WTC11 (cell line): ENCODE data around the gene MACROD2. TPM values are rescaled to one million over a fixed set of nuclear protein-coding genes. Genes with fewer than 3 reads are reported as not detected.

ENCODE experiments used
- ATAC-seq: fragments of 200-7000 bp; cut with Tn5 transposase; 2 replicates; pipeline ENCODE4 v1.10.0; 2021; ENCODE audit warnings: mild to moderate bottlenecking, moderate library complexity
- CTCF ChIA-PET: fragments of 300-600 bp; sonication (Branson Sonifier 250); formaldehyde crosslinking; loops from one replicate; lab custom pipeline; 2021; ENCODE audit warnings: antibody characterized with exemption; lab: Charles Lee
- POLR2A ChIA-PET: fragments of 350-600 bp; sonication (Branson Sonifier 250); formaldehyde crosslinking; loops from one replicate; lab custom pipeline; 2021; ENCODE audit warnings: antibody characterized with exemption; lab: Charles Lee
- DNase-seq: peaks from one replicate; pipeline ENCODE4 v3.0.0; 2021; ENCODE audit warnings: low spot score
- H3K27ac Mint-ChIP-seq: 2 replicates; pipeline ENCODE4 v1.8.0; 2021; ENCODE audit warnings: mixed read lengths
- H3K27me3 Mint-ChIP-seq: 2 replicates; pipeline ENCODE4 v1.8.0; 2021; ENCODE audit warnings: low read depth, mild to moderate bottlenecking, moderate library complexity, mixed read lengths
- H3K36me3 Mint-ChIP-seq: 2 replicates; pipeline ENCODE4 v1.8.0; 2021; ENCODE audit warnings: mixed read lengths
- H3K4me1 Mint-ChIP-seq: 2 replicates; pipeline ENCODE4 v1.8.0; 2022; ENCODE audit warnings: mixed read lengths
- H3K4me3 Mint-ChIP-seq: 2 replicates; pipeline ENCODE4 v1.8.0; 2021; ENCODE audit warnings: mild to moderate bottlenecking, moderate library complexity, mixed read lengths
- H3K9me3 Mint-ChIP-seq: 2 replicates; pipeline ENCODE4 v1.8.0; 2021; ENCODE audit warnings: mixed read lengths
- IRF2 ChIP-seq: sonication (generic); formaldehyde crosslinking; IDR thresholded peaks from 2 replicates; pipeline ENCODE4 v1.8.0; 2022; ENCODE audit warnings: low read depth, missing genetic modification reagents, borderline replicate concordance
- KAT7 ChIP-seq: sonication (generic); formaldehyde crosslinking; IDR thresholded peaks from 2 replicates; pipeline ENCODE4 v1.8.1; 2023; ENCODE audit warnings: missing genetic modification reagents, mild to moderate bottlenecking, borderline replicate concordance
- MYBL2 ChIP-seq: sonication (generic); formaldehyde crosslinking; IDR thresholded peaks from 2 replicates; pipeline ENCODE4 v1.8.1; 2023; ENCODE audit warnings: mild to moderate bottlenecking, moderate library complexity, missing genetic modification reagents
- NR2C2 ChIP-seq: sonication (generic); formaldehyde crosslinking; IDR thresholded peaks from 2 replicates; pipeline ENCODE4 v1.8.0; 2022; ENCODE audit warnings: mild to moderate bottlenecking, missing genetic modification reagents
- OVOL2 ChIP-seq: fragments of 250-450 bp; sonication (Bioruptor Pico); IDR thresholded peaks from 2 replicates; pipeline ENCODE4 v1.9.0; 2021; ENCODE audit warnings: mild to moderate bottlenecking, borderline replicate concordance
- PREB ChIP-seq: sonication (generic); formaldehyde crosslinking; IDR thresholded peaks from 2 replicates; pipeline ENCODE4 v1.8.1; 2022; ENCODE audit warnings: mild to moderate bottlenecking, missing genetic modification reagents, moderate library complexity, borderline replicate concordance
- RORB ChIP-seq: fragments of 250-450 bp; sonication (Bioruptor Pico); IDR thresholded peaks from 2 replicates; pipeline ENCODE4 v1.9.0; 2021; ENCODE audit warnings: mild to moderate bottlenecking
- SMAD4 ChIP-seq: sonication (generic); formaldehyde crosslinking; IDR thresholded peaks from 2 replicates; pipeline ENCODE4 v1.8.0; 2022; ENCODE audit warnings: mild to moderate bottlenecking, missing genetic modification reagents
- TEAD1 ChIP-seq: sonication (generic); formaldehyde crosslinking; IDR thresholded peaks from 2 replicates; pipeline ENCODE4 v1.8.0; 2022; ENCODE audit warnings: mild to moderate bottlenecking, missing genetic modification reagents
- ZNF138 ChIP-seq: sonication (generic); formaldehyde crosslinking; conservative IDR thresholded peaks from 2 replicates; pipeline ENCODE4 v1.8.1; 2022; ENCODE audit warnings: mild to moderate bottlenecking, moderate library complexity, missing genetic modification reagents
- ZNF317 ChIP-seq: sonication (generic); formaldehyde crosslinking; IDR thresholded peaks from 2 replicates; pipeline ENCODE4 v1.8.1; 2023; ENCODE audit warnings: low read depth, mild to moderate bottlenecking, moderate library complexity, missing genetic modification reagents, borderline replicate concordance
- ZNF423 ChIP-seq: fragments of 250-450 bp; sonication (Bioruptor Pico); IDR thresholded peaks from 2 replicates; pipeline ENCODE4 v2.1.2; 2022; ENCODE audit warnings: mild to moderate bottlenecking, moderate library complexity
- ZNF671 ChIP-seq: fragments of 250-450 bp; sonication (Bioruptor Pico); IDR thresholded peaks from 2 replicates; pipeline ENCODE4 v1.8.0; 2021; ENCODE audit warnings: mild to moderate bottlenecking
- total RNA-seq: library from RNA; stranded (reverse); gene quantifications from 3 replicates; pipeline ENCODE4 v1.2.3, GENCODE V29; 2021
- TF ChIP-seq, protein P1 (sequence below): fragments of 250-450 bp; sonication (Bioruptor Pico); IDR thresholded peaks from 2 replicates; pipeline ENCODE4 v1.9.0; 2021; ENCODE audit warnings: moderate library complexity, mild to moderate bottlenecking, inconsistent platforms, borderline replicate concordance
- TF ChIP-seq, protein P2 (sequence below): sonication (generic); formaldehyde crosslinking; IDR thresholded peaks from 2 replicates; pipeline ENCODE4 v1.8.0; 2022; ENCODE audit warnings: mild to moderate bottlenecking, missing genetic modification reagents
- TF ChIP-seq, protein P3 (sequence below): sonication (generic); formaldehyde crosslinking; IDR thresholded peaks from 2 replicates; pipeline ENCODE4 v1.8.1; 2023; ENCODE audit warnings: mild to moderate bottlenecking, missing genetic modification reagents, borderline replicate concordance
- TF ChIP-seq, protein P4 (sequence below): sonication (generic); formaldehyde crosslinking; IDR thresholded peaks from 2 replicates; pipeline ENCODE4 v1.8.1; 2022; ENCODE audit warnings: mild to moderate bottlenecking, moderate library complexity, missing genetic modification reagents

Gene MACROD2
- total RNA-seq, 1 experiment from 2014 or later: 4.1 TPM

DNA sequence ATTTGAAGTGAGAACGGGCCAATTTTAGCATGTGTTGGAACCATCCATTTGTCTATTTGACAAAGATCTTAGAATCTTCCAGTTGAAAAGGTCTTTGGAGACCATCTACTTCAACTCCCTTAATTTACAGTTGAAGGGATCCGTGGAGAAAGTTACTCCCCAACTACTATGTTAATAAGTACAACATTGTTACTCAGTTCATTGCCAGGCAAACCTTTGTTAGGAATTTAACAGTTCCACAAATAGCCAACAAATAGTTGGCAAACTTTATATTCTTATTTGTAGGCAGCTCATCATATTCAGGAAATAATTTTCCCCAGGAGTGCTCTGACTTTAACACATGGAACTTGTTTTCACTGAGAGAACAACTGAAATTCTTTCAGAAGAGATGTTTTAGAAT is 423.1 kb downstream of the MACROD2 start:
- POLR2A ChIA-PET: no interaction called here
- no peak for ATAC-seq
- DNase-seq: no peak

DNA sequence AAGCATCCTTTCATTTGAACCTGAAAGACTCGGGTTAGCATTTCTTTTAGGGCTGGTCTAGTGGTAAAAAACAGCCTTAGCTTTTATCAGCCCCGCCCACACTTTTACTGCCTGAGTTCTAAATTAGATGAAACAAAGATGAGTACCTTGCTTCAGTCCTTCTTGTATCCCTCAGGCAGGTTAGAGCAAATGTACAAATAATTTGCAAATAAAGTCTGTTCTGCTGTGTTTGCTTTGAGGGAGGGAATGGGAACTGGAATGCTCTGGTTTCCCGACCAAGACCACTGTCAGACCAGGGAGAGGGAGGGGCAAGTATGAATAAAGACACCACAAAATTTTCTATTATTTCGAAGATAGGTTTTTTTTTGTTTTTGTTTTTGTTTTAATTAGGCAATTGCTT is 427.6 kb downstream of the MACROD2 start:
- DNase-seq (no peak), ATAC-seq (no peak)
- H3K27ac Mint-ChIP-seq: no peak overlapping the region
- no peaks in the 10 kb centered on the region for H3K36me3 Mint-ChIP-seq
- ChIA-PET POLR2A (no interaction called here), CTCF (no interaction called here)
- no peak for TF ChIP-seq SMAD4 (CRISPR knock-in tag)
- TF ChIP-seq KAT7: no peak
- TF ChIP-seq ZNF138 (CRISPR knock-in tag): no peak
- TF ChIP-seq, protein P1, sequence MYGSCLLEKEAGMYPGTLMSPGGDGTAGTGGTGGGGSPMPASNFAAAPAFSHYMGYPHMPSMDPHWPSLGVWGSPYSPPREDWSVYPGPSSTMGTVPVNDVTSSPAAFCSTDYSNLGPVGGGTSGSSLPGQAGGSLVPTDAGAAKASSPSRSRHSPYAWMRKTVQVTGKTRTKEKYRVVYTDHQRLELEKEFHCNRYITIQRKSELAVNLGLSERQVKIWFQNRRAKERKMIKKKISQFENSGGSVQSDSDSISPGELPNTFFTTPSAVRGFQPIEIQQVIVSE (CRISPR knock-in tag): no peak
- no peak for TF ChIP-seq ZNF671
- no peak for TF ChIP-seq PREB (CRISPR knock-in tag)
- TF ChIP-seq ZNF423: no peak
- TF ChIP-seq ZNF317: no peak
- TF ChIP-seq NR2C2 (CRISPR knock-in tag): no peak
- no peak for TF ChIP-seq RORB (CRISPR knock-in tag)
- no peak for TF ChIP-seq TEAD1
- no peak for TF ChIP-seq MYBL2 (CRISPR knock-in tag)
- TF ChIP-seq, protein P2, sequence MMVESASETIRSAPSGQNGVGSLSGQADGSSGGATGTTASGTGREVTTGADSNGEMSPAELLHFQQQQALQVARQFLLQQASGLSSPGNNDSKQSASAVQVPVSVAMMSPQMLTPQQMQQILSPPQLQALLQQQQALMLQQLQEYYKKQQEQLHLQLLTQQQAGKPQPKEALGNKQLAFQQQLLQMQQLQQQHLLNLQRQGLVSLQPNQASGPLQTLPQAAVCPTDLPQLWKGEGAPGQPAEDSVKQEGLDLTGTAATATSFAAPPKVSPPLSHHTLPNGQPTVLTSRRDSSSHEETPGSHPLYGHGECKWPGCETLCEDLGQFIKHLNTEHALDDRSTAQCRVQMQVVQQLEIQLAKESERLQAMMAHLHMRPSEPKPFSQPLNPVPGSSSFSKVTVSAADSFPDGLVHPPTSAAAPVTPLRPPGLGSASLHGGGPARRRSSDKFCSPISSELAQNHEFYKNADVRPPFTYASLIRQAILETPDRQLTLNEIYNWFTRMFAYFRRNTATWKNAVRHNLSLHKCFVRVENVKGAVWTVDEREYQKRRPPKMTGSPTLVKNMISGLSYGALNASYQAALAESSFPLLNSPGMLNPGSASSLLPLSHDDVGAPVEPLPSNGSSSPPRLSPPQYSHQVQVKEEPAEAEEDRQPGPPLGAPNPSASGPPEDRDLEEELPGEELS (CRISPR knock-in tag): no peak
- no peaks in the 10 kb centered on the region for H3K9me3 Mint-ChIP-seq
- H3K4me1 Mint-ChIP-seq: peaks cover 17% of the 10 kb centered on the region
- no peaks in the 10 kb centered on the region for H3K27me3 Mint-ChIP-seq
- no peak overlapping the region for H3K4me3 Mint-ChIP-seq

More for the DNA sequence above, 423.1 kb downstream of the MACROD2 start:
- H3K4me3 Mint-ChIP-seq: no peak overlapping the region
- H3K4me1 Mint-ChIP-seq: peaks cover 39% of the 10 kb centered on the region
- TF ChIP-seq, protein P3, sequence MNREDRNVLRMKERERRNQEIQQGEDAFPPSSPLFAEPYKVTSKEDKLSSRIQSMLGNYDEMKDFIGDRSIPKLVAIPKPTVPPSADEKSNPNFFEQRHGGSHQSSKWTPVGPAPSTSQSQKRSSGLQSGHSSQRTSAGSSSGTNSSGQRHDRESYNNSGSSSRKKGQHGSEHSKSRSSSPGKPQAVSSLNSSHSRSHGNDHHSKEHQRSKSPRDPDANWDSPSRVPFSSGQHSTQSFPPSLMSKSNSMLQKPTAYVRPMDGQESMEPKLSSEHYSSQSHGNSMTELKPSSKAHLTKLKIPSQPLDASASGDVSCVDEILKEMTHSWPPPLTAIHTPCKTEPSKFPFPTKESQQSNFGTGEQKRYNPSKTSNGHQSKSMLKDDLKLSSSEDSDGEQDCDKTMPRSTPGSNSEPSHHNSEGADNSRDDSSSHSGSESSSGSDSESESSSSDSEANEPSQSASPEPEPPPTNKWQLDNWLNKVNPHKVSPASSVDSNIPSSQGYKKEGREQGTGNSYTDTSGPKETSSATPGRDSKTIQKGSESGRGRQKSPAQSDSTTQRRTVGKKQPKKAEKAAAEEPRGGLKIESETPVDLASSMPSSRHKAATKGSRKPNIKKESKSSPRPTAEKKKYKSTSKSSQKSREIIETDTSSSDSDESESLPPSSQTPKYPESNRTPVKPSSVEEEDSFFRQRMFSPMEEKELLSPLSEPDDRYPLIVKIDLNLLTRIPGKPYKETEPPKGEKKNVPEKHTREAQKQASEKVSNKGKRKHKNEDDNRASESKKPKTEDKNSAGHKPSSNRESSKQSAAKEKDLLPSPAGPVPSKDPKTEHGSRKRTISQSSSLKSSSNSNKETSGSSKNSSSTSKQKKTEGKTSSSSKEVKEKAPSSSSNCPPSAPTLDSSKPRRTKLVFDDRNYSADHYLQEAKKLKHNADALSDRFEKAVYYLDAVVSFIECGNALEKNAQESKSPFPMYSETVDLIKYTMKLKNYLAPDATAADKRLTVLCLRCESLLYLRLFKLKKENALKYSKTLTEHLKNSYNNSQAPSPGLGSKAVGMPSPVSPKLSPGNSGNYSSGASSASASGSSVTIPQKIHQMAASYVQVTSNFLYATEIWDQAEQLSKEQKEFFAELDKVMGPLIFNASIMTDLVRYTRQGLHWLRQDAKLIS (CRISPR knock-in tag): no peak
- TF ChIP-seq IRF2: no peak
- TF ChIP-seq, protein P1 (CRISPR knock-in tag): no peak
- TF ChIP-seq, protein P4, sequence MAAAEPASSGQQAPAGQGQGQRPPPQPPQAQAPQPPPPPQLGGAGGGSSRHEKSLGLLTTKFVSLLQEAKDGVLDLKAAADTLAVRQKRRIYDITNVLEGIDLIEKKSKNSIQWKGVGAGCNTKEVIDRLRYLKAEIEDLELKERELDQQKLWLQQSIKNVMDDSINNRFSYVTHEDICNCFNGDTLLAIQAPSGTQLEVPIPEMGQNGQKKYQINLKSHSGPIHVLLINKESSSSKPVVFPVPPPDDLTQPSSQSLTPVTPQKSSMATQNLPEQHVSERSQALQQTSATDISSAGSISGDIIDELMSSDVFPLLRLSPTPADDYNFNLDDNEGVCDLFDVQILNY (CRISPR knock-in tag): no peak
- no peak for TF ChIP-seq OVOL2
- H3K9me3 Mint-ChIP-seq: no peaks in the 10 kb centered on the region
- H3K27me3 Mint-ChIP-seq: no peaks in the 10 kb centered on the region
- no peaks in the 10 kb centered on the region for H3K36me3 Mint-ChIP-seq
- CTCF ChIA-PET: interaction anchor here (1.9 kb wide), 1 partner anchor 81 kb away, joined by 4 read pairs; the partner anchor contains the start of gene FLRT3
- no peak overlapping the region for H3K27ac Mint-ChIP-seq
